Measurements from ENCODE around the gene CHTF18.

DNA sequence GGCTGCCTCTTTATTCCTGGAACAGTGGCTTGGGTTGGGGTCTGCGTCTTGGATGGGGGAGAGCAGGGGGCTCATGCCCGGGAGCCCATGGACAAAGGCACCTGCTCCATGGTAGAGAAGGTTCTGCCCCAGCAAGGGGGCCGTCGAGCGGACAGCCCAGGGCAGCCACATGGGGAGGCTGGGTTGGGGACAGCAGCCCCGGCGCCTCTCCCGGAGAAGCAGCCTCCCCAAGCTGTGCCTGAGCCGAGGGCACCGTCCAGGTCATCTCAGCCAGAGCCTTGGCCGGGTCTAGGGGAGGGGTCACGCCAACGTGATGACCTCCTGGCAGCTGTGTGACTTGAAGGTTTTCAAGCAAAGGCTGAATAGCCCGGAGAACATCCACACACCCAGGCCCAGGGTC, 45.0 kb downstream of the CHTF18 start:
- TF ChIP-seq, protein P1, sequence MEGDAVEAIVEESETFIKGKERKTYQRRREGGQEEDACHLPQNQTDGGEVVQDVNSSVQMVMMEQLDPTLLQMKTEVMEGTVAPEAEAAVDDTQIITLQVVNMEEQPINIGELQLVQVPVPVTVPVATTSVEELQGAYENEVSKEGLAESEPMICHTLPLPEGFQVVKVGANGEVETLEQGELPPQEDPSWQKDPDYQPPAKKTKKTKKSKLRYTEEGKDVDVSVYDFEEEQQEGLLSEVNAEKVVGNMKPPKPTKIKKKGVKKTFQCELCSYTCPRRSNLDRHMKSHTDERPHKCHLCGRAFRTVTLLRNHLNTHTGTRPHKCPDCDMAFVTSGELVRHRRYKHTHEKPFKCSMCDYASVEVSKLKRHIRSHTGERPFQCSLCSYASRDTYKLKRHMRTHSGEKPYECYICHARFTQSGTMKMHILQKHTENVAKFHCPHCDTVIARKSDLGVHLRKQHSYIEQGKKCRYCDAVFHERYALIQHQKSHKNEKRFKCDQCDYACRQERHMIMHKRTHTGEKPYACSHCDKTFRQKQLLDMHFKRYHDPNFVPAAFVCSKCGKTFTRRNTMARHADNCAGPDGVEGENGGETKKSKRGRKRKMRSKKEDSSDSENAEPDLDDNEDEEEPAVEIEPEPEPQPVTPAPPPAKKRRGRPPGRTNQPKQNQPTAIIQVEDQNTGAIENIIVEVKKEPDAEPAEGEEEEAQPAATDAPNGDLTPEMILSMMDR (optimal IDR thresholded peaks at IDR 0.05 in 1 of 3, IDR thresholded peaks at IDR 0.05 in 1 of 3, conservative IDR thresholded peaks at IDR 0.05 in 1 of 3; ENCODE audit: extremely low read depth in 1 of 3, insufficient read depth in 2 of 3, low read length in 3 of 3): no peak
- no peak for TF ChIP-seq EZH2 (IDR thresholded peaks at IDR 0.05; ENCODE audit: low read length)

All from keratinocyte (primary cell).